Endothelial cell of umbilical vein (primary cell): Measurements from ENCODE around the gene DNAJB11. TPM values are rescaled to one million over a fixed set of nuclear protein-coding genes. Genes with fewer than 3 reads are reported as not detected.

Source experiments
- BruUV-seq: library from RNA; stranded (reverse); fragments of 400-500 nt; replicated peaks from 2 replicates; lab custom pipeline; 2021; lab: Mats Ljungman, UMichigan
- CTCF ChIA-PET: fragments of 300-600, 350-600 bp; sonication (Branson Sonifier 250); formaldehyde crosslinking; loops from one replicate; lab custom pipeline; 2021; ENCODE audit warnings: antibody characterized with exemption, inconsistent platforms; lab: Charles Lee
- POLR2A ChIA-PET: fragments of 300-600, 350-600 bp; sonication (Branson Sonifier 250); formaldehyde crosslinking; loops from one replicate; lab custom pipeline; 2021; ENCODE audit warnings: antibody characterized with exemption, inconsistent platforms; lab: Charles Lee
- DNase-seq: peaks from one replicate; pipeline ENCODE4 v3.0.0-alpha.2; 2011; ENCODE audit warnings: low read depth, low spot score
- FAIRE-seq: peaks from 2 replicates; lab custom pipeline; 2011; peaks lifted over from hg19 to GRCh38; lab: Jason Lieb, UNC
- H2AFZ ChIP-seq: 2 replicates; pipeline ENCODE4 v1.6.0; 2012; ENCODE audit warnings: low read depth, low read length, control low read depth, inconsistent platforms
- H3K27ac ChIP-seq: 2 replicates; pipeline ENCODE4 v1.5.1; 2011; ENCODE audit warnings: low read depth, mild to moderate bottlenecking, control low read depth, low read length, moderate library complexity; ENCODE audit not compliant: insufficient read depth
- H3K27me3 ChIP-seq, 2 experiments: 2 replicates each; pipeline versions ENCODE4 v1.6.0 to v1.6.1; 2011; ENCODE audit warnings: low read length in 2 of 2, mixed read lengths in 1 of 2; ENCODE audit not compliant: control insufficient read depth in 2 of 2, insufficient read depth in 2 of 2
- H3K36me3 ChIP-seq, 2 experiments: 2 replicates in 1 of 2; 3 replicates in 1 of 2; pipeline ENCODE4 v1.5.1; 2011; ENCODE audit warnings: low read length in 2 of 2, mild to moderate bottlenecking in 1 of 2, moderate library complexity in 1 of 2; ENCODE audit not compliant: control insufficient read depth in 2 of 2, insufficient read depth in 2 of 2; ENCODE audit errors: extremely low read depth in 1 of 2
- H3K4me1 ChIP-seq: 3 replicates; pipeline ENCODE4 v1.5.1; 2011; ENCODE audit warnings: mild to moderate bottlenecking, low read length; ENCODE audit not compliant: control insufficient read depth, insufficient read depth; ENCODE audit errors: extremely low read depth
- H3K4me2 ChIP-seq: 2 replicates; pipeline ENCODE4 v1.6.1; 2011; ENCODE audit warnings: low read length, control low read depth, mixed read lengths; ENCODE audit not compliant: insufficient read depth
- H3K4me3 ChIP-seq, 3 experiments: fragments of 200-600 bp in 1 of 3; sonication (generic), shearing (Covaris generic) in 1 of 3; replicated peaks in 1 of 3; 2 replicates each; pipeline ENCODE4 v1.5.1; 2011 to 2016; ENCODE audit warnings: control low read depth in 3 of 3, low read length in 3 of 3, mild to moderate bottlenecking in 2 of 3, inconsistent platforms in 1 of 3, low read depth in 1 of 3, moderate library complexity in 1 of 3; ENCODE audit not compliant: insufficient read depth in 1 of 3
- H3K79me2 ChIP-seq: 2 replicates; pipeline ENCODE4 v1.6.0; 2012; ENCODE audit warnings: low read length, inconsistent platforms; ENCODE audit not compliant: control insufficient read depth, insufficient read depth
- H3K9ac ChIP-seq: replicated peaks from 2 replicates; pipeline ENCODE3; 2011; ENCODE audit warnings: low read length, control low read depth; ENCODE audit not compliant: insufficient read depth; ENCODE audit errors: extremely low read depth
- H3K9me1 ChIP-seq: replicated peaks from 3 replicates; pipeline ENCODE4 v1.6.0; 2011; ENCODE audit warnings: mild to moderate bottlenecking, low read length; ENCODE audit not compliant: control insufficient read depth, insufficient read depth; ENCODE audit errors: extremely low read depth
- H3K9me3 ChIP-seq: replicated peaks from 2 replicates; pipeline ENCODE4 v1.5.1; 2012; ENCODE audit warnings: low read length, inconsistent platforms; ENCODE audit not compliant: control insufficient read depth, insufficient read depth
- H4K20me1 ChIP-seq: replicated peaks from 2 replicates; pipeline ENCODE3; 2011; ENCODE audit warnings: mild to moderate bottlenecking, low read length; ENCODE audit not compliant: control insufficient read depth, insufficient read depth; ENCODE audit errors: extremely low read depth
- EZH2 ChIP-seq: IDR thresholded peaks from 2 replicates; pipeline ENCODE4 v1.6.1; 2012; ENCODE audit warnings: borderline replicate concordance, low read depth, mild to moderate bottlenecking, moderate library complexity, low read length, inconsistent platforms; ENCODE audit not compliant: severe bottlenecking
- FOS ChIP-seq: IDR thresholded peaks from 2 replicates; pipeline ENCODE4 v1.6.1; 2011; ENCODE audit warnings: mild to moderate bottlenecking, low read length, moderate library complexity, borderline replicate concordance; ENCODE audit not compliant: insufficient read depth
- GATA2 ChIP-seq: IDR thresholded peaks from 2 replicates; pipeline ENCODE4 v1.7.0; 2011; ENCODE audit warnings: low read depth, mild to moderate bottlenecking, moderate library complexity, mixed read lengths, low read length; ENCODE audit not compliant: insufficient read length, insufficient read depth
- JUN ChIP-seq: IDR thresholded peaks from 2 replicates; pipeline ENCODE4 v1.6.1; 2011; ENCODE audit warnings: borderline replicate concordance, low read depth; ENCODE audit not compliant: insufficient read length, insufficient read depth
- MYC ChIP-seq: IDR thresholded peaks from one replicate; pipeline ENCODE4 v1.6.1; 2011; ENCODE audit warnings: mild to moderate bottlenecking, low read depth, low read length
- POLR2A ChIP-seq: IDR thresholded peaks from 2 replicates; pipeline ENCODE4 v1.6.1; 2012; ENCODE audit warnings: low read depth, mild to moderate bottlenecking, control low read depth, low read length
- POLR2AphosphoS5 ChIP-seq: IDR thresholded peaks from 2 replicates; pipeline ENCODE4 v1.6.1; 2012; ENCODE audit warnings: low read depth, mild to moderate bottlenecking, control low read depth, low read length, moderate library complexity; ENCODE audit not compliant: insufficient read depth
- dilution Hi-C: fragments of 300-500 bp; cut with MboI; formaldehyde crosslinking; loops from one replicate; pipeline ENCODE4 v1.15.0; 2019; ENCODE audit warnings: low sequenced_read_pairs; ENCODE audit not compliant: extremely low pct_ligation_motif_present
- intact Hi-C: fragments of 100-400 bp; cut with micrococcal nuclease; formaldehyde crosslinking; loops from one replicate; pipeline ENCODE4 v1.10.0; 2022
- polyA plus RNA-seq, 4 experiments: library from polyadenylated mRNA; depleted of rRNA in 3 of 4; stranded (reverse) in 3 of 4; unstranded in 1 of 4; fragments of >200 nt; gene quantifications; 2 replicates each; pipeline versions ENCODE4 v1.2.1 to v1.2.3, GENCODE V29; 2011 to 2012; ENCODE audit warnings: missing spikeins in 1 of 4
- total RNA-seq: library from RNA; stranded (reverse); gene quantifications from 2 replicates; pipeline ENCODE4 v1.2.3, GENCODE V29; 2021
- TF ChIP-seq, protein P1 (sequence below): IDR thresholded peaks from 2 replicates; pipeline ENCODE4 v1.6.1; 2011; ENCODE audit not compliant: insufficient read depth, insufficient read length
- TF ChIP-seq, protein P2 (sequence below), 2 donors: IDR thresholded peaks; 1 replicate in 1 of 2; 2 replicates in 1 of 2; pipeline ENCODE4 v1.5.1; 2011; ENCODE audit warnings: low read length in 2 of 2, mild to moderate bottlenecking in 2 of 2, moderate library complexity in 2 of 2, control low read depth in 1 of 2, inconsistent platforms in 1 of 2, low read depth in 1 of 2; ENCODE audit not compliant: insufficient read depth in 1 of 2; ENCODE audit errors: extremely low read depth in 1 of 2

The DNAJB11 gene
- total and polyA plus RNA-seq, 2 donors (not counting 3 experiments of a cell fraction or from before 2014, with no cell fraction given): 39.5 to 87.6 TPM

DNA sequence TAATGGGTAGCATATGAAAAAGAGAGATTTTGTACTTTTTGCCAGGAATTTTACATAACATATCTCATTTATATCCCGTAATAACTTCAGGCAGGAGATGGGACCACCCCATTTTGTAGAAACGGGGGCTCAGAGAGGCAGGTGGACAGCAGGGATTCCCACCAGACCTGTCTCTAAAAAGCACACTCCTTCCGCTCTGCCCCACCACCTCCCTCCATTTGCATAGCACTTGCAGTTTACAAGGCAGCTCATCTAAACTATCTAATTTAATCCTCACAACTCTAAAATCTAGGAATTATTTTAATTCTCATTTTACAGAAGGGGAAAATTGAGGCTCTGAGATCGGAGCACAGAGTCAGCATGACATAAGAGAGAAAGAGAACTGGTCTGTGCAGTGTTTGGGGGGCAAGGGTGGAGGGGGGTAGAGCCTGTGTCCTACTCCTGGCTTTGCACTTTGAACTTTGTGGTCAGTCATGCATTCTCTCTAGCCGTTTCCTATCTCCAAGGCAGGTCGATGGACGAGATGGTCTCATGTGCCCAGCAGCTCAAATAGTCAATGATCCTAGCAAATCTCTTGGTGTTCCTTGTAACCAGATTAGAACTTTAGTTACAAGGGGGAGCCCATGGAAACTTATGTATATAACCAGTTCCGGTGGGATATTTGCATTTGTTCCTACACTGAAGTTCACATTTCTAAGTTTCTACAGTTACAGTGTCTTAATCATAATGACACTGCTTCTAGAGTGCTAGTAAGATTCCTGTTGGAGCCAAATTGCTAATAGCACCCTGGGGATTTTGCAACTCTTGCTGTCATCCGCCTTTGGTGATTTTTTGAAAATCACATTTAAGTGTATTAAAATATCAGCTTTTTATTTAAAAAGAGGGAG is 44.9 kb upstream of the DNAJB11 start:
- H3K27me3 ChIP-seq: no peaks in the 10 kb centered on the region
- no peaks in the 10 kb centered on the region for H3K9me1 ChIP-seq
- H3K9ac ChIP-seq: no peak overlapping the region
- H2AFZ ChIP-seq: no peak overlapping the region
- H3K36me3 ChIP-seq: no peaks in the 10 kb centered on the region
- H3K27ac ChIP-seq: no peak overlapping the region
- no peaks in the 10 kb centered on the region for H3K4me1 ChIP-seq
- no peak overlapping the region for H3K4me3 ChIP-seq
- FAIRE-seq (no peak), DNase-seq (no peak)
- TF ChIP-seq MYC: no peak
- TF ChIP-seq GATA2: no peak
- TF ChIP-seq, protein P1, sequence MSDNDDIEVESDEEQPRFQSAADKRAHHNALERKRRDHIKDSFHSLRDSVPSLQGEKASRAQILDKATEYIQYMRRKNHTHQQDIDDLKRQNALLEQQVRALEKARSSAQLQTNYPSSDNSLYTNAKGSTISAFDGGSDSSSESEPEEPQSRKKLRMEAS: no peak
- TF ChIP-seq, protein P2, sequence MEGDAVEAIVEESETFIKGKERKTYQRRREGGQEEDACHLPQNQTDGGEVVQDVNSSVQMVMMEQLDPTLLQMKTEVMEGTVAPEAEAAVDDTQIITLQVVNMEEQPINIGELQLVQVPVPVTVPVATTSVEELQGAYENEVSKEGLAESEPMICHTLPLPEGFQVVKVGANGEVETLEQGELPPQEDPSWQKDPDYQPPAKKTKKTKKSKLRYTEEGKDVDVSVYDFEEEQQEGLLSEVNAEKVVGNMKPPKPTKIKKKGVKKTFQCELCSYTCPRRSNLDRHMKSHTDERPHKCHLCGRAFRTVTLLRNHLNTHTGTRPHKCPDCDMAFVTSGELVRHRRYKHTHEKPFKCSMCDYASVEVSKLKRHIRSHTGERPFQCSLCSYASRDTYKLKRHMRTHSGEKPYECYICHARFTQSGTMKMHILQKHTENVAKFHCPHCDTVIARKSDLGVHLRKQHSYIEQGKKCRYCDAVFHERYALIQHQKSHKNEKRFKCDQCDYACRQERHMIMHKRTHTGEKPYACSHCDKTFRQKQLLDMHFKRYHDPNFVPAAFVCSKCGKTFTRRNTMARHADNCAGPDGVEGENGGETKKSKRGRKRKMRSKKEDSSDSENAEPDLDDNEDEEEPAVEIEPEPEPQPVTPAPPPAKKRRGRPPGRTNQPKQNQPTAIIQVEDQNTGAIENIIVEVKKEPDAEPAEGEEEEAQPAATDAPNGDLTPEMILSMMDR (IDR thresholded peaks at IDR 0.05; ENCODE audit: extremely low read depth in 1 of 2, insufficient read depth in 1 of 2, low read depth in 1 of 2, low read length in 2 of 2): no peak
- TF ChIP-seq POLR2AphosphoS5: no peak
- no peak for TF ChIP-seq EZH2
- TF ChIP-seq JUN: no peak
- TF ChIP-seq FOS: no peak
- no peak for TF ChIP-seq POLR2A
- POLR2A ChIA-PET: no interaction called here
- H3K4me2 ChIP-seq: no peak overlapping the region
- H4K20me1 ChIP-seq: no peaks in the 10 kb centered on the region
- CTCF ChIA-PET: interaction anchor here (1.2 kb wide), 1 partner anchor 15 kb away, joined by 3 read pairs; no protein-coding TSS in a partner anchor
- H3K79me2 ChIP-seq: no peaks in the 10 kb centered on the region
- BruUV-seq: no TSS peak
- H3K9me3 ChIP-seq: no peaks in the 10 kb centered on the region
- intact Hi-C loops: no loop called here
- dilution Hi-C loops: no loop called here
